HG03342 (cell line): ENCODE results near the gene DMRTC1B.
"Not testable (repeated sequence)": the region's sequence is repeated elsewhere in the genome, so short reads cannot be mapped to it uniquely, and the experiment has no call there.

Source experiments
- ATAC-seq: cut with Tn5 transposase; IDR thresholded peaks from one replicate; pipeline ENCODE4 v1.9.1; 2021; ENCODE audit warnings: mild to moderate bottlenecking, moderate library complexity; ENCODE audit not compliant: unreplicated experiment

DMRTC1B gene

DNA sequence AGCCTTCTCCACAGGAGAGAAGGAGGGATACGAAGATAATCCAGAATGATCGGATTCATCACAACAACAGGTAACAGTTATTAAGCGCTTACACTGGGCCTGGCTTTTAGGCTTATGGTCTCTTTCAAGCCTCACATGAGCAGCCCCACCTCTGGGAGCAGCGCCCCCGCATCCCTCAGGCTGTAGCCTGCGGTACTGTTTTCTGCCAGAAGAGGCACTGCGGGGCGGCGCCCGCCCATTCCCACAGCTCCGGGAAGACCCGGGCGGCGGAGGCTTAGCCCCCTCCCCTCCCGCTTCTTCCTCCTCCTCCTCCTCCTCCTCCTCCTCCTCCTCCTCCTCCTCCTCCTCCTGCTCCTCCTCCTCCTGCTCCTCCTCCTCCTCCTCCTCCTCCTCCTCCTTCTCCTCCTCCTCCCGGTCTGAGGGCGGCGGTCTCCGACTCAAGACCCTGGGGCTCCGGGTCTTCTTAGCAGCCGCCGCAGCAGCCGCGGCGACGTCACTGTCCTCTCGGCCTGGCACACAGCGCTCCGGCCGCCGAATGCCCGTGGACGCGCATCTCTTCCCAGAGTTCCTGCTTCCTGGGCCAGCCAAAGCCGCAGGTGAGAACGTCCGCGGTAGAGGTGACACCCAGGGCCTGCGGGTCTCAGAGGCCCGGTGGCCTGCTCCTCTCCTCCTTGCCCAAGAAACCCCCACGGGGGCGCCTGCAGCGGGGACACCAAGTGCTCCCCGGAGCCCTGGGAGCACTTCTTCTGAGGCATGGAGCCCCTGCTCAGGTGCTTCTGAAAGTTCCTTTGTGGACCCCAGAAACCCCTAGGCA lies at the start of gene DMRTC1B:
Gene DMRTC1B, plus strand, starts transcription at position 238 of the 814 bp plus-strand sequence. CDS start 68,246 bp downstream, outside the sequence.
- ATAC-seq, result peak; percentile 85

- ATAC-seq, result no peak
These were observed 48.8 kb upstream of the DMRTC1B start for GRCh38 chrX:72727846-72728245.

DNA sequence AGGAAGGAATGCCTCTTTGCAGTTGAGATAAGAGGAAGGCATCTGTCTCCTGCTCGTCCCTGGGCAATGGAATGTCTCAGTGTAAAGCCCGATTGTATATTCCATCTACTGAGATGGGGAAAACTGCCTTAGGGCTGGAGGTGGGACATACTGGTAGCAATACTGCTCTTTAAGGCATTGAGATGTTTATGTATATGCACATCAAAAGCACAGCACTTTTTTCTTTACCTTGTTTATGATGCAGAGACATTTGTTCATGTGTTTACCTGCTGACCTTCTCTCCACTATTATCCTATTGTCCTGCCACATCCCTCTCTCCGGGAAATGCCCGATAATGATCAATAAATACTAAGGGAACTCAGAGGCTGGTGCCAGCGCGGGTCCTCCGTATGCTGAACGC lies 43.1 kb upstream of the DMRTC1B start:
- not testable (repeated sequence) for ATAC-seq

- ATAC-seq, result no peak
These were observed 41.1 kb upstream of the DMRTC1B start for GRCh38 chrX:72735561-72735960.

GRCh38 chrX:72745546-72745945 lies 31.1 kb upstream of the DMRTC1B start:
- ATAC-seq, result not testable (repeated sequence)

DNA sequence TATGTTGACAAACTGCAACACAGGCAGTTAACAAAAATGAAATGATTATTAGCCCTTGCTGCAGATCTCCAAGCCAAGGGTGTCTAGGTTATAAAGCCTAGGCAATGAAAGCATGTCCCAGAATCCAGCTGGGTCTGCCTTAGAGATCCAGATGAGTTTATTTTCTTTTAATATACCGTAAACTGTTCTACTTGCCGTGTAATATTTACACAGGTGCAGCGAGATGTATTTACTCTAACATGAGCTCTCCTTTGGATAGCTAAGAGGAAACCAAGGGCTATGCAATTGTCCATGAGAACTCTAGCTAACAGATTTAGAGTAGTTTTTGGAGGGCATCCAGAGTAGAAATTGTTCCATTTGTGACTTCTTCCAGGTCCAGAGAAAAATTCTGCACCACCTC lies 28.1 kb upstream of the DMRTC1B start:
- ATAC-seq, result not testable (repeated sequence)

- not testable (repeated sequence) for ATAC-seq
These were observed 16.2 kb upstream of the DMRTC1B start for GRCh38 chrX:72760454-72760853.

DNA sequence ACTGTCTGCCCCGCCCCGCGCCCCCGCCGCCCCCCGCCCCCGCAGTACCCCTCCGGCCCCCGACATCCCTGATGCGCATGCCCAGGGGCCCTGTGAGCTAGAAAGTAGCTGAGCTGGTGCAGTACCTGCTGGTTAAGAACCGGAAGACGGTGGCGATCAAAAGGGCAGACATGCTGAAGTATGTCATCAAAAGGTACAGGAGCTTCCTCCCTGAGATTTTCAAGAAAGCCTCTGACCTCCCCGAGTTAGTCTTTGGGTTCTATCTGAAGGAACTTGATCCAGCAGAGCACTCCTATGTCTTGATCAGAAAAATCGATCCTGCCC lies 739 bp downstream of the DMRTC1B start:
- peak; percentile 57 for ATAC-seq

- ATAC-seq, result not testable (repeated sequence)
These were observed 1.5 kb downstream of the DMRTC1B start for GRCh38 chrX:72778146-72778545.

DNA sequence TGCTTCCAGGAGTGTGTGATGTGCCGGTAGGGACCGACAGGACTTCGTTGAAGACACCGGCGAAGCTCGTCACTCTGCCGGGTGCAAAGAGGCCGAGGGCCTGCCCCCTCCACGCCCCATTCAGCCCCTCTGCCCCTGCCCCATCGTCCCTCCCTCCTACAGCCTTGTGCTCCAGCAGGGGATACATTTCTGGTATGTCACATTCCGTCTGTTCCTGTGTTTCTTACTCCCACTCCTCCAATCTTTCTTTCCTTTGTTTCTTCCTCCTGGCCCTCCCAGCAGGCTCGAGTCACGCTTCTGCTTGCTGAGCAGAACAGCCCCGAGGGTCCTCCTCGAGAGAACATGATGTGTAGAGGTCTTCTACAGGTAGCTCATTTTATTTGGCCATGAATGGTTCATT lies 5.9 kb downstream of the DMRTC1B start, which contains the start of gene FAM236B:
Gene FAM236B, minus strand, starts transcription at position 101 of the 400 bp plus-strand sequence. Its CDS starts 100 bp downstream, at position 1.
- ATAC-seq, result not testable (repeated sequence)

DNA sequence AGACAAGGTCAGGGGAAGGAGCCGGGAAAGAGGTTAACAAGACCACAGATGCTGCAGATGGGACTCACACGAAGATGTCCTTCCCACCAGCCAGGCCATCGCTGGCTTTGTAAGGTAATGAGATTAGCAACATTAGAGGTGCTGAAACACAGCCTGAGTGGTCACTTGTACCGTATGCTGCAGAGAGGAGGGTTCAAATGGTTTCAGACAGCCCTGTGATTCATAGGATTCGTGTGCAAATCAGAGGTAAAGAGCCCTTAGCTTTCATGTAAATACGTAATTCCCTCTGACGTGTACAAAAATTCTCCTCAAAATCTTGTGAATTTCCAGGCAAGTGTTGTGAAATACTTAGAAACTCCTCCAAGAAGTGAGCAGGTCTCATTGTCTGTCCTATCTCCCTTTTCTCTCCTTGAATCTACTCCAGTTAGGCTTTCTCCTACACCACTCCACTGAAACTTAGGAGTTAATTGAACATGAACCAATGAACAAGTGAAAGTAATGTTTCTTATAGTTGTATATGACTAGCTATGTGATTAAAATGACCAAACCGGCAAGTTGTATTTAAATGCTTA lies 6.8 kb downstream of the DMRTC1B start:
- not testable (repeated sequence) for ATAC-seq

- not testable (repeated sequence) for ATAC-seq
These were observed 7.3 kb downstream of the DMRTC1B start for GRCh38 chrX:72783964-72784363.

GRCh38 chrX:72788142-72788541 lies 11.5 kb downstream of the DMRTC1B start:
- ATAC-seq, result not testable (repeated sequence)

DNA sequence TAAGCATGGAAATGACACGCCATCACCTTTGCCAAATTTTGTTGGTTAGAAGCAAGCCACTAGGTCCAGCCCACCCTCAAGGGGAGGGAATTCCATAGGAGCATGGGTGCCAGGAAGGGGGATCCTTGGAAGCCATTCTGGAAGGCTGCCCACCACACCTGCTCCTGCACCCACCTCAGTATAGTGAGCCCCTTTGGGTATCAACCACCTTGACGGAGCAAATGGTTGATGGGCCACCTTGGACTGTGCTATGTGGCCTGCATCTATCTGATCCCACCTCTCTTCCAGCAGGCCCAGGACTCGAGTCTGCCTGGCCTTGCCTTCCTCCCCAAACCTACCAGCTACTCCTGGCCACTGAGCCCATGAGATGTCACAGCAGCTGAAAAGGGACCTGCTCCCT lies 13.7 kb downstream of the DMRTC1B start:
- not testable (repeated sequence) for ATAC-seq

- not testable (repeated sequence) for ATAC-seq
These were observed 31.4 kb downstream of the DMRTC1B start, which contains the start of gene FAM236D for GRCh38 chrX:72808110-72808509. Gene FAM236D (minus strand): TSS chrX:72808210. CDS start chrX:72808110, 100 bp downstream.

- ATAC-seq, result not testable (repeated sequence)
These were observed 54.0 kb downstream of the DMRTC1B start for GRCh38 chrX:72830701-72831100.

- ATAC-seq, result not testable (repeated sequence)
These were observed 60.8 kb downstream of the DMRTC1B start for GRCh38 chrX:72837532-72837931.

- not testable (repeated sequence) for ATAC-seq
These were observed 106.2 kb downstream of the DMRTC1B start for GRCh38 chrX:72882898-72883297.

DNA sequence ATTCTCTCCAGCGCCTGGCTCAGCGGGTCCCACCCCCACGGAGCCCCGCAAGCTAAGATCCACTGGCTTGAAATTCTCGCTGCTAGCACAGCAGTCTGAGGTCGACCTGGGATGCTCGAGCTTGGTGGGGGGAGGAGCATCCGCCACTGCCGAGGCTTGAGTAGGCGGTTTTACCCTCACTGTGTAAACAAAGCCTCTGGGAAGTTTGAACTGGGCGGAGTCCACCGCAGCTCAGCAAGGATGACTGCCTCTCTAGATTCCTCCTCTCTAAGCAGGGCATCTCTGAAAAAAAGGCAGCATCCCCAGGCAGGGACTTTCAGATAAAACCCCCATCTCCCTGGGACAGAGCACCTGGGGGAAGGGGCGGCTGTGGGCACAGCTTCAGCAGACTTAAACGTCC lies 113.0 kb downstream of the DMRTC1B start:
- not testable (repeated sequence) for ATAC-seq
